Measurements from ENCODE around the gene MMD.

DNA sequence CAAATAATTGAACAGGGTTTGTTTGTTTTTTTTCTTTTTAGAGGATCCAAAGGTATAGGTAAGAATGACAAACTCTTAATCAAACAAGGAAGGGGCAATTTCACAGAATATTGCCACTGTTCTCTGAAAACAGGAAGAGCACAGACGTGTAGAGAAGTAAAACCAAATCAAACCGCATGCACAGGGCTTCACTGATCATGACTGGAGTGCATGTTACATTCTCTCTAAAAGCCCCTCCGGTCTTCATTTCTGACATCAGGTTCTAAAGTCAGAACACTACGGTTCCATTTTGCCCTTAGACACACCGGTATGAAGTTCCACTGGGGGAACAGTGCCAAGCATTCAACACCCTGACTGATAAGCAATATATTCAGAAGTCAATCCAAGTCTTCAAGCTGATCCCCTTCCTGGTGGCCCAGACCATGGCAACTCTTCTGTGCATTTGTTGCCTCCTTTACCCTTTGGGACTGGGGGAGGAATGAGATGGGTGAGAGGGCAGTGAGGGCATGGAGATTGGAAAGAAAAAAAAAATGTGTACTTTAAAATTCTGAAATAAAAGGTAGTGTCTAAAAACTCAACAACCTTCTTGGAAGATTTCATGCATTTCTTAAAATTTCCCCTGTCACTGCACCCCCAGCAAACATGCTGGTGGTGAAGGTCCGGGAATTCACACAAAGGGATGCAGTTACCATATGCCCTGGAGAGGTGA is 1.4 kb downstream of the MMD start:
- TF ChIP-seq TAF1 (IDR thresholded peaks at IDR 0.05; ENCODE audit: low read depth, low read length) (peak; percentile 58; the same call in 1 of the 2 replicates), POLR2AphosphoS5 (IDR thresholded peaks at IDR 0.05; ENCODE audit: low read depth, low read length) (peak; percentile 72), SPI1 (IDR thresholded peaks at IDR 0.05; ENCODE audit: low read depth, low read length) (peak; percentile 91)
